Measurements from ENCODE around the gene FETUB.

GRCh38 chr3:186620213-186621092, 19.7 kb upstream of the FETUB start:
- TF ChIP-seq POLR2A (IDR thresholded peaks at IDR 0.05) (no peak), CTCF (IDR thresholded peaks at IDR 0.05) (no peak)

Data from adrenal gland (tissue), 5 donors.